Prostate gland (tissue), 2 donors: Measurements from ENCODE around the gene HPS3. TPM values are rescaled to one million over a fixed set of nuclear protein-coding genes. Genes with fewer than 3 reads are reported as not detected.

Source experiments
- DNase-seq: peaks from one replicate; pipeline ENCODE4 v3.0.0-alpha.2; 2019; ENCODE audit warnings: low spot score
- H3K27ac ChIP-seq, 2 donors: fragments of 200-600 bp; sonication (generic); 2 replicates each; pipeline ENCODE4 v1.5.1; 2017 to 2019
- H3K27me3 ChIP-seq: fragments of 200-600 bp; sonication (generic); replicated peaks from 2 replicates; pipeline ENCODE4 v1.5.1; 2019; ENCODE audit not compliant: insufficient read depth
- H3K36me3 ChIP-seq, 2 donors: fragments of 200-600 bp; sonication (generic); 1 replicate in 1 of 2; 2 replicates in 1 of 2; pipeline versions ENCODE4 v1.5.1 to v1.8.1; 2017 to 2019
- H3K4me1 ChIP-seq: fragments of 200-600 bp; sonication (generic); replicated peaks from 2 replicates; pipeline ENCODE4 v1.5.1; 2019
- H3K4me3 ChIP-seq, 2 donors: fragments of 200-600 bp; sonication (generic); 2 replicates each; pipeline ENCODE4 v1.5.1; 2017 to 2019
- H3K9me3 ChIP-seq: fragments of 200-600 bp; sonication (generic); 2 replicates; pipeline ENCODE4 v1.5.1; 2017
- POLR2A ChIP-seq: fragments of 450-650 bp; IDR thresholded peaks from one replicate; pipeline ENCODE4 v1.6.1; 2016; ENCODE audit warnings: antibody characterized with exemption, mild to moderate bottlenecking
- POLR2AphosphoS5 ChIP-seq: sonication (generic); formaldehyde crosslinking; IDR thresholded peaks from one replicate; pipeline ENCODE4 v1.6.1; 2017; ENCODE audit warnings: antibody characterized with exemption
- WGBS: methylation state at CpG from one replicate; pipeline ENCODE4 v1.1.5; 2018; 5-methylcytosine and 5-hydroxymethylcytosine counted together
- intact Hi-C: fragments of 100-400 bp; cut with DNase I; formaldehyde crosslinking; loops from one replicate; pipeline ENCODE4 v1.14.2; 2022
- total RNA-seq, 2 donors: library from RNA; depleted of rRNA; stranded (reverse); fragments of >200 nt; gene quantifications; one replicate each; pipeline ENCODE4 v1.1.0, GENCODE V29; 2016
- TF ChIP-seq, protein P1 (sequence below), 4 experiments: fragments of 200-600 bp in 2 of 4; fragments of 450-650 bp in 2 of 4; sonication (generic) in 2 of 4; IDR thresholded peaks; 1 replicate in 3 of 4; 2 replicates in 1 of 4; pipeline ENCODE4 v1.5.1; 2016 to 2019; ENCODE audit warnings: antibody characterized with exemption in 4 of 4, mild to moderate bottlenecking in 2 of 4, moderate library complexity in 2 of 4

HPS3 gene
- total RNA-seq, 2 donors from 2014 or later: 17.6 to 25.2 TPM

DNA sequence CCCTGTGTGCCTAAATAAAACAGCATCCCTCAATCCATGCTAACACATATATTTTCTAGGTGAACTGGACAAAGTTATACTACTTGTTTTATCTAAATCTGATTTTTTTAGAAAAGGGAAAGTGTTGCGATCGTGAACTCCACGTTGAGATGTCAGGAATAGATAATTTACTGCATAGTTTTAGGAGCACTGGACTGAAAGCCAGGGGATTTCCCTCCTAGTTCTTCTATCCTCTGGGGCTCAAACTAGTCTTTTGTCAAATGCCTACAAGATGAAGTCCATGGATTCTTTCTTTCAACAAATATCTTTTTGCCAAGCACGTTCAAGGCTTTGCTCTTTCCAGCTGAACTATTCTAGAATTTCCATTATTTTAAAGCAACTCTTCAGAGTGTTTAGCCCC lies 617 bp upstream of the HPS3 start:
- 2% methylated on average over 4 of the region's 4 CpGs for WGBS
- H3K27ac ChIP-seq: peak overlapping the region; percentile 78 to 84
- intact Hi-C loops: loop anchor here (5.0 to 10.0 kb wide), 2 partner anchors 134 to 172 kb away; partner anchors contain the start of gene GYG1
- peak overlapping the region; percentile 96 for H3K4me3 ChIP-seq
- H3K36me3 ChIP-seq: no peaks in the 10 kb centered on the region
- DNase-seq: no peak
- TF ChIP-seq, protein P1, sequence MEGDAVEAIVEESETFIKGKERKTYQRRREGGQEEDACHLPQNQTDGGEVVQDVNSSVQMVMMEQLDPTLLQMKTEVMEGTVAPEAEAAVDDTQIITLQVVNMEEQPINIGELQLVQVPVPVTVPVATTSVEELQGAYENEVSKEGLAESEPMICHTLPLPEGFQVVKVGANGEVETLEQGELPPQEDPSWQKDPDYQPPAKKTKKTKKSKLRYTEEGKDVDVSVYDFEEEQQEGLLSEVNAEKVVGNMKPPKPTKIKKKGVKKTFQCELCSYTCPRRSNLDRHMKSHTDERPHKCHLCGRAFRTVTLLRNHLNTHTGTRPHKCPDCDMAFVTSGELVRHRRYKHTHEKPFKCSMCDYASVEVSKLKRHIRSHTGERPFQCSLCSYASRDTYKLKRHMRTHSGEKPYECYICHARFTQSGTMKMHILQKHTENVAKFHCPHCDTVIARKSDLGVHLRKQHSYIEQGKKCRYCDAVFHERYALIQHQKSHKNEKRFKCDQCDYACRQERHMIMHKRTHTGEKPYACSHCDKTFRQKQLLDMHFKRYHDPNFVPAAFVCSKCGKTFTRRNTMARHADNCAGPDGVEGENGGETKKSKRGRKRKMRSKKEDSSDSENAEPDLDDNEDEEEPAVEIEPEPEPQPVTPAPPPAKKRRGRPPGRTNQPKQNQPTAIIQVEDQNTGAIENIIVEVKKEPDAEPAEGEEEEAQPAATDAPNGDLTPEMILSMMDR (IDR thresholded peaks at IDR 0.05): no peak
- no peak for TF ChIP-seq POLR2AphosphoS5
- TF ChIP-seq POLR2A: no peak
- no peaks in the 10 kb centered on the region for H3K4me1 ChIP-seq
- no peaks in the 10 kb centered on the region for H3K9me3 ChIP-seq
- no peaks in the 10 kb centered on the region for H3K27me3 ChIP-seq

GRCh38 chr3:149131589-149131988 lies 2.2 kb downstream of the HPS3 start:
- TF ChIP-seq POLR2AphosphoS5: no peak
- TF ChIP-seq, protein P1 (IDR thresholded peaks at IDR 0.05): no peak
- no peak for TF ChIP-seq POLR2A
- WGBS: 76% methylated on average over 4 of the region's 4 CpGs
- no peak overlapping the region for H3K27ac ChIP-seq
- no peaks in the 10 kb centered on the region for H3K36me3 ChIP-seq
- H3K4me3 ChIP-seq: no peak overlapping the region
- no peaks in the 10 kb centered on the region for H3K9me3 ChIP-seq
- H3K27me3 ChIP-seq: no peaks in the 10 kb centered on the region
- intact Hi-C loops: loop anchor here (5.0 kb wide), 1 partner anchor 44 kb away; the partner anchor contains the start of gene HLTF
- H3K4me1 ChIP-seq: no peaks in the 10 kb centered on the region
- no peak for DNase-seq

DNA sequence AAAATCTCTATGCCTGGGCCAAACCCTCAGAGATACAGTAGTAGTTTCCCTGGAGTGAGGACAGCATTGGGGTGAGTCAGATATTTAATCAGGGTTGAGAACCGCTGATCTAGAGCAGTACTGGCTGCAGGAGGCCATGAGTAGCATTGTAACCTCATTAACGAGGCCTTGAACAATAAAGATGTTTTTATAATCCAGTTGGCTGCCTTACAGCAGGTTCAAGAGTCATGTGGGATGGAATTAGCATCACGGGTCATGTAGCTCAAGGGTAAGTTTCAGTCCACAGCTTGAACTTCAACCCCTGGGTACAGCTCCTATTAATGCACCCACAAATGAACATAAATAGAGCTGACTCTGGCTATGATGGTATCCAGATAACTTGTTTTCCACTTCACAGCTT lies 5.1 kb downstream of the HPS3 start:
- no peak for DNase-seq
- WGBS: 49% methylated on average over 3 of the region's 3 CpGs
- H3K27me3 ChIP-seq: no peaks in the 10 kb centered on the region
- no peaks in the 10 kb centered on the region for H3K4me1 ChIP-seq
- H3K4me3 ChIP-seq: no peak overlapping the region
- H3K9me3 ChIP-seq: no peaks in the 10 kb centered on the region
- intact Hi-C loops: loop anchor here (5.0 kb wide), 1 partner anchor 47 kb away; the partner anchor contains the start of gene HLTF
- H3K36me3 ChIP-seq: no peaks in the 10 kb centered on the region
- no peak overlapping the region for H3K27ac ChIP-seq
- TF ChIP-seq, protein P1 (IDR thresholded peaks at IDR 0.05): no peak
- no peak for TF ChIP-seq POLR2A

- H3K27me3 ChIP-seq: no peaks in the 10 kb centered on the region
- no peak for DNase-seq
- no peak overlapping the region for H3K4me3 ChIP-seq
- intact Hi-C loops: no loop called here
- H3K27ac ChIP-seq: no peak overlapping the region
- no peaks in the 10 kb centered on the region for H3K4me1 ChIP-seq
- no peak for TF ChIP-seq POLR2A
- TF ChIP-seq, protein P1 (IDR thresholded peaks at IDR 0.05): no peak
- no peak for TF ChIP-seq POLR2AphosphoS5
- no peaks in the 10 kb centered on the region for H3K36me3 ChIP-seq
- no peaks in the 10 kb centered on the region for H3K9me3 ChIP-seq
- 86% methylated on average over 4 of the region's 4 CpGs for WGBS
These were observed 13.2 kb downstream of the HPS3 start for GRCh38 chr3:149142682-149143081.

- Histone ChIP-seq H3K9me3 (no peaks in the 10 kb centered on the region), H3K27me3 (no peaks in the 10 kb centered on the region), H3K27ac (no peak overlapping the region), H3K4me1 (no peaks in the 10 kb centered on the region), H3K36me3 (no peaks in the 10 kb centered on the region), H3K4me3 (no peak overlapping the region)
- intact Hi-C loops: no loop called here
- no peak for TF ChIP-seq POLR2AphosphoS5
- TF ChIP-seq POLR2A: no peak
- TF ChIP-seq, protein P1 (IDR thresholded peaks at IDR 0.05): no peak
- 80% methylated on average over 2 of the region's 2 CpGs for WGBS
- no peak for DNase-seq
These were observed 15.9 kb downstream of the HPS3 start for GRCh38 chr3:149145356-149145755.
